ENCODE data around the gene PROZ.

The PROZ gene

GRCh38 chr13:113166266-113166665, 7.8 kb downstream of the PROZ start:
- Histone ChIP-seq H3K4me1 (ENCODE audit: insufficient read depth, low read length) (no peaks in the 10 kb centered on the region; the same call in 1 of the 2 replicates), H3K9me3 (ENCODE audit: control insufficient read depth, insufficient read depth, low read length) (no peaks in the 10 kb centered on the region), H3K9ac (ENCODE audit: low read depth, low read length) (no peak overlapping the region), H3K36me3 (ENCODE audit: insufficient read depth, low read length) (peaks cover 4% of the 10 kb centered on the region; the same call in 1 of the 2 replicates)

GRCh38 chr13:113166681-113167080, 8.2 kb downstream of the PROZ start:
- H3K36me3 ChIP-seq (ENCODE audit: insufficient read depth, low read length) = peaks cover 6% of the 10 kb centered on the region; the same call in 1 of the 2 replicates
- H3K4me1 ChIP-seq (ENCODE audit: insufficient read depth, low read length) = no peaks in the 10 kb centered on the region; the same call in 1 of the 2 replicates
- H3K9ac ChIP-seq (ENCODE audit: low read depth, low read length) = no peak overlapping the region
- H3K9me3 ChIP-seq (ENCODE audit: control insufficient read depth, insufficient read depth, low read length) = no peaks in the 10 kb centered on the region

DNA sequence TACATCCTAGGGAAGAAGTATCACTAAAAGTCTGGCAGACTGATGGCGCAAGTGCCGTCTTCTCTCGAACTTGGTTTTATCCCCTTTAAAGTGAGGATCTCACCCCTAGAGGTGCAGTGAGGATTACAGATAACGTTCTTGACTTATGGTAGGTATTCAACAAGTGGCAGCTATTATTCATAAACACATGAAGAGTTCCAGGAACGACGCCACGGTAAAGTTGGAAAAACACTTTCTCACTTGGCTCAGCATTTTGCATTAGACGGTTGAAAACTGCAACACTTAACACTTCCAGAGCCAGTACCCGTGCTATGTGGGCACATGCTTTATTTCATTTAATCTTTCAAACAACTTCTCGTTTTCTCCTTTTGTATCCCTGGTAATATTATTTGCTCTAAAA, 8.7 kb downstream of the PROZ start:
- Histone ChIP-seq H3K36me3 (ENCODE audit: insufficient read depth, low read length) (peaks cover 6% of the 10 kb centered on the region; the same call in 1 of the 2 replicates), H3K4me1 (ENCODE audit: insufficient read depth, low read length) (no peaks in the 10 kb centered on the region; the same call in 1 of the 2 replicates), H3K9ac (ENCODE audit: low read depth, low read length) (no peak overlapping the region), H3K9me3 (ENCODE audit: control insufficient read depth, insufficient read depth, low read length) (no peaks in the 10 kb centered on the region)

- H3K4me1 ChIP-seq (ENCODE audit: insufficient read depth, low read length) = no peaks in the 10 kb centered on the region; the same call in 1 of the 2 replicates
- no peak overlapping the region for H3K9ac ChIP-seq (ENCODE audit: low read depth, low read length)
- no peaks in the 10 kb centered on the region for H3K9me3 ChIP-seq (ENCODE audit: control insufficient read depth, insufficient read depth, low read length)
- H3K36me3 ChIP-seq (ENCODE audit: insufficient read depth, low read length) = peaks cover 6% of the 10 kb centered on the region; the same call in 1 of the 2 replicates
Observed at GRCh38 chr13:113167575-113167974, 9.1 kb downstream of the PROZ start.

GRCh38 chr13:113168211-113168610, 9.8 kb downstream of the PROZ start:
- no peak overlapping the region for H3K9ac ChIP-seq (ENCODE audit: low read depth, low read length)

GRCh38 chr13:113169277-113170272, 11.1 kb downstream of the PROZ start:
- Histone ChIP-seq H3K36me3 (ENCODE audit: insufficient read depth, low read length) (peaks cover 8% of the 10 kb centered on the region; the same call in 1 of the 2 replicates), H3K9ac (ENCODE audit: low read depth, low read length) (no peak overlapping the region), H3K9me3 (ENCODE audit: control insufficient read depth, insufficient read depth, low read length) (no peaks in the 10 kb centered on the region), H3K4me1 (ENCODE audit: insufficient read depth, low read length) (no peaks in the 10 kb centered on the region)

More at GRCh38 chr13:113168211-113168610, 9.8 kb downstream of the PROZ start:
- Histone ChIP-seq H3K9me3 (ENCODE audit: control insufficient read depth, insufficient read depth, low read length) (no peaks in the 10 kb centered on the region), H3K36me3 (ENCODE audit: insufficient read depth, low read length) (peaks cover 6% of the 10 kb centered on the region; the same call in 1 of the 2 replicates), H3K4me1 (ENCODE audit: insufficient read depth, low read length) (no peaks in the 10 kb centered on the region; the same call in 1 of the 2 replicates)

- H3K36me3 ChIP-seq (ENCODE audit: insufficient read depth, low read length) = peaks cover 8% of the 10 kb centered on the region
- no peak overlapping the region for H3K9ac ChIP-seq (ENCODE audit: low read depth, low read length)
- no peaks in the 10 kb centered on the region for H3K4me1 ChIP-seq (ENCODE audit: insufficient read depth, low read length)
- H3K9me3 ChIP-seq (ENCODE audit: control insufficient read depth, insufficient read depth, low read length) = no peaks in the 10 kb centered on the region
Observed at GRCh38 chr13:113170511-113170910, 12.1 kb downstream of the PROZ start.

- peaks cover 12% of the 10 kb centered on the region for H3K36me3 ChIP-seq (ENCODE audit: insufficient read depth, low read length)
- H3K9ac ChIP-seq (ENCODE audit: low read depth, low read length) = no peak overlapping the region
- H3K4me1 ChIP-seq (ENCODE audit: insufficient read depth, low read length) = no peaks in the 10 kb centered on the region
- no peaks in the 10 kb centered on the region for H3K9me3 ChIP-seq (ENCODE audit: control insufficient read depth, insufficient read depth, low read length)
Observed at GRCh38 chr13:113171250-113172125, 13.0 kb downstream of the PROZ start.

GRCh38 chr13:113172419-113172926, 14.0 kb downstream of the PROZ start:
- peaks cover 12% of the 10 kb centered on the region for H3K36me3 ChIP-seq (ENCODE audit: insufficient read depth, low read length)
- no peaks in the 10 kb centered on the region for H3K9me3 ChIP-seq (ENCODE audit: control insufficient read depth, insufficient read depth, low read length)
- H3K4me1 ChIP-seq (ENCODE audit: insufficient read depth, low read length) = no peaks in the 10 kb centered on the region
- no peak overlapping the region for H3K9ac ChIP-seq (ENCODE audit: low read depth, low read length)

- no peak overlapping the region for H3K9ac ChIP-seq (ENCODE audit: low read depth, low read length)
- H3K4me1 ChIP-seq (ENCODE audit: insufficient read depth, low read length) = peaks cover 14% of the 10 kb centered on the region
- H3K36me3 ChIP-seq (ENCODE audit: insufficient read depth, low read length) = peaks cover 18% of the 10 kb centered on the region
- H3K9me3 ChIP-seq (ENCODE audit: control insufficient read depth, insufficient read depth, low read length) = no peaks in the 10 kb centered on the region
Observed at GRCh38 chr13:113176280-113176679, 17.8 kb downstream of the PROZ start.

DNA sequence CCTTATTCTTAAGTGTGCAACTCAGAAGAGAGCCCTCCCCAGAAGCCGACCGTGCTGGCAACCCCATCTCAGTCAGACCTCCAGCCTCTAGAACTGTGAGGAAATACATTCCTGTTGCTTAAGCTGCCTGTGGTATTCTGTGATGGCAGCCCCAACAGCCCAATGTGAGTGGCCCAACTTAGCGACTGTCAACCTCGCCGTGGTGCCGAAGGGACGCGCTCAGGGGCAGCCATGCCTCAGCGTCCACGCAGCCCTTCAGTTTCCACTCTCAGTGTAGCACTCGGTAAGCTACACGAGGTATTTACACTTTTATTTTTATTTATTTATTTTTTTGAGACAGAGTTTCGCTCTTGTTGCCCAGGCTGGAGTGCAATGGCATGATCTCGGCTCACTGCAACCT, 18.4 kb downstream of the PROZ start:
- peaks cover 14% of the 10 kb centered on the region for H3K4me1 ChIP-seq (ENCODE audit: insufficient read depth, low read length)
- no peaks in the 10 kb centered on the region for H3K9me3 ChIP-seq (ENCODE audit: control insufficient read depth, insufficient read depth, low read length)
- peaks cover 16% of the 10 kb centered on the region for H3K36me3 ChIP-seq (ENCODE audit: insufficient read depth, low read length)
- no peak overlapping the region for H3K9ac ChIP-seq (ENCODE audit: low read depth, low read length)

DNA sequence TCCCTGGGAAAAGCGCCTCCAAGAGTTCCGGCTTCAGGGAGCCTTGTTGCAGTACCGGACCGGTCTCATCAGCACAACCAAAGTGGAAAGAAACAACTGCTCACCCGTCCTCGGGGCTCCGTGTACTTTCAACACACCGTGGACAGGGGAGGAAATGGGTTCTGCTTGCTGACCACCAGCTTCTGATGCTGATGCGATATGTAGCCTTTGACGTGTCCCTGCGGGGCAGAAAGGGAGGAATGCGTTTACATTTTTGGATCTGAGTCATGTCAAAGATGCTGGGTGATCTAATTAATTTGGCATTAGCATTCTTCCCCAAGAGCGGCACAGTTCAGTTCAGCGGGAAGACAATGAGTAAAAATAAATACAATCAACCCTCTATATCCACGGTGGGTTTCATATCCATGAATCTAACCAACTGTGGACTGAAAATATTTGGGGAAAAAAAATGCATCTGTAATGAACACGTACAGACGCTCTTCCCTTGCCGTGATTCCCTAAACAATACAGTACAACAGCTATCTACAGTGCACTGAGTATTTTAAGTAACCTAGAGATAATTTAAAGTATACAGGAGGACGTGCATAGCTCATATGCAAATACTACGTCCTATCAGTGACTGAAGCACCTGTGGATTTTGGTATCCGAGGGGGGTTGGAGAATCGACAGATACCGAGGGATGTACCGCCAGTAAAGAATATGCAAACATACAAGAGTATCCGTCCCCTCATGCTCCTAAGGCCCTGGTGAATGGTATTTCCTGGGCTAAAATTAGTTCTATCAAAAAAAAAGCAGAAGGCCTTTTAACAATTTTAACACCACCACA, 19.8 kb downstream of the PROZ start:
- H3K9ac ChIP-seq (ENCODE audit: low read depth, low read length) = no peak overlapping the region
- peaks cover 14% of the 10 kb centered on the region for H3K4me1 ChIP-seq (ENCODE audit: insufficient read depth, low read length)
- H3K36me3 ChIP-seq (ENCODE audit: insufficient read depth, low read length) = peaks cover 18% of the 10 kb centered on the region
- H3K9me3 ChIP-seq (ENCODE audit: control insufficient read depth, insufficient read depth, low read length) = no peaks in the 10 kb centered on the region

DNA sequence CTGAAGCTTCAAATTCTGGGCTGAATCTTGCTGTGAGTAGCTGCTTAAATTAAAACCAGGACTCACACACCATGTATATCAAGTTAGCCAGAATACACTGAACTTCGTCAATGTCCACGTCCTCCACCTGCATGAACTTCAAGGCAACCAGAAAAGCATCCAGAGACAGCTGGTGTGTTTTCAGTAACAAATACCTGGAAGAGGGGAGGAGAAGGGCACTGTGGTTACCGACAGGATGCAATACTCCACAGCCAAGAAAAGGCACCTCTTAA, 20.4 kb downstream of the PROZ start:
- H3K9me3 ChIP-seq (ENCODE audit: control insufficient read depth, insufficient read depth, low read length) = no peaks in the 10 kb centered on the region
- H3K9ac ChIP-seq (ENCODE audit: low read depth, low read length) = no peak overlapping the region
- peaks cover 20% of the 10 kb centered on the region for H3K36me3 ChIP-seq (ENCODE audit: insufficient read depth, low read length)
- peaks cover 14% of the 10 kb centered on the region for H3K4me1 ChIP-seq (ENCODE audit: insufficient read depth, low read length)
